Activated T-cell treated with anti-CD3 and anti-CD28 coated beads for 4 hours (primary cell): ENCODE results near the gene DNAH9.

Source experiments
- DNase-seq: peaks from one replicate; pipeline ENCODE4 v3.0.0-alpha.2; 2020

DNAH9 gene

DNA sequence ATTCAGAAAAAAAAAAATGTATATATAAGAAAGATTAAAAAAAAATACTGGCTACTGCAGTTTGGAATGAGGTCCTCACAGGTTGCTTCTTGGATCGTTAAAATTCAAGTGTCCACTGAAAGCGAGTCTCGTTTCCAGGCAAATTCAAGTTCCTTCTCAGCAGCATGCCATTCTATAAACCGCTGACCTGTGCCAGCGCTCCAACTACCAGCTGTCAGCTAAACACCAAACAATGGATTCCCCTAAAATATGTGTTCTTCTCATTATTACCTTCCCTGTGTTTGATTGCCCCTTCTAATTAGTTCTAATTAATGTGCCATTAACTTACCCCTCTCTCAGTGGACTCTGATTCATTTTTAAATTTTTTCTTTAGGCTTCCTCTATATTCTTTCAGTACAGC is 92.4 kb downstream of the DNAH9 start:
- DNase-seq, result no peak

DNA sequence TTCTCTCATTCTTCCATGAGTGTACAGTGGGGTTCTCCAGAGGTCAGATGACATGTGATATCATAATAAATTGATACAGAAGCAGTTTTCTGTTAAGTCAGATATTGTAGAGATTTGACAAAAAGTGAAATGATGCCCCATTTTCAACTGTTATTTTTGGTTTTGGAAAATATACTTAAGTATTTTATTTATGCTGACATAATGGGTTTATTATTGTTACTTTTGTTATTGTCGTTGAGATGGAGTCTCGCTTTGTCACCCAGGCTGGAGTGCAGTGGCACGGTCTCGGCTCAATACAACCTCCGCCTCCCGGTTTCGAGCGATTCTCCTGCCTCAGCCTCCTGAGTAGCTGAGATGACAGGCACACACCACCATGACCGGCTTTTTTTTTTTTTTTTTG is 94.4 kb downstream of the DNAH9 start:
- DNase-seq, result no peak

DNA sequence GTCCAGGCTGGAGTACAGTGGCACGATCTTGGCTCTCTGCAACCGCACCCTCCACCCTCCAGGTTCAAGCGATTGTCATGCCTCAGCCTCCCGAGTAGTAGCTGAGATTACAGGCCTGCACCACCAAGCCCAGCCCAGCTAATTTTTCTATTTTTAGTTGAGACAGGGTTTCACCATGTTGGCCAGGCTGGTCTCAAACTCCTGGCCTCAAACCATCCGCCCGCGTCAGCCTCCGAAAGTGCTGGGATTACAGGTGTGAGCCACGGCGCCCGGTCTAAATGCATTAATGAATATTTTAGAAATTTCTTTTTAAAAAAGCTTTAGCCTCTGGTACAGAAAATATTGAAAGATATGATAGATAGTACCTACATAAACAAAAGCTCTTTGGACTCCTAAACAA is 95.0 kb downstream of the DNAH9 start:
- no peak for DNase-seq

DNA sequence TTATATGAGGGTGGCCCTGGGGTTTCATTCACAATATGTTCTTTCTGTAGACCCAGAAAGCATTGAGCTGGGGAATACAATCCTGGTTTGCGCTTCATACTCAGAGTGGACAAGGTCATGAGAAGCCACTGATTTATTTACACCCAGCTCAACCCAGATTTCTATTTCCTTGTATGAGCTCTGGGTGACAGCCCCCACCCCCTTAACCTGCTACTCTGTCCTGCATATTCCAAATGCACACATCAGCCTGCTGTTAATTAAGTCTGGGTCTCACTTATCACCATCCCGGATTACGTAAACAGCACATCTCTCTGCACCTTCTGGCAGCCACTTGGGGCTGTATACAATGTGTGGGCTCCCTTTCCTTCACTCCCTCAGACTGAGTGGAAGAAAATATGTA is 102.4 kb downstream of the DNAH9 start:
- no peak for DNase-seq

DNA sequence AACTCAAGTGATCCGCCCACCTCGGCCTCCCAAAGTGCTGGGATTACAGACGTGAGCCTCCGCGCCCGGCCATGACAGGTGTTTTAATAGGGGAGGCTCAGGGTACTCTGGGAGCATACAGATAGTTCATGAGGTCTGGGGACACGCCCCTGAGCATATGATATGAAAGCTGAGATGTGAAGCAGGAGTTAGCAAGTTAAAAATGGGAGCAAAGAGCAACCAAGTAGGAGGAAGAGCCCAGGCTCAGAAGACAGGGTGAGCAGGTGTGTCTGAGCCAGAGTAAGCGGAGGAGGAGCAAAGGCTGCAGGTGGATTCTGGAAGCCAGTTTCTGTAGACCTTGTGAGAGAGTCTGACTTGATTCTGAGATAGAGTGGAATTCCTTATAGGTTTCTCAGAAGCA is 103.6 kb downstream of the DNAH9 start:
- no peak for DNase-seq

DNA sequence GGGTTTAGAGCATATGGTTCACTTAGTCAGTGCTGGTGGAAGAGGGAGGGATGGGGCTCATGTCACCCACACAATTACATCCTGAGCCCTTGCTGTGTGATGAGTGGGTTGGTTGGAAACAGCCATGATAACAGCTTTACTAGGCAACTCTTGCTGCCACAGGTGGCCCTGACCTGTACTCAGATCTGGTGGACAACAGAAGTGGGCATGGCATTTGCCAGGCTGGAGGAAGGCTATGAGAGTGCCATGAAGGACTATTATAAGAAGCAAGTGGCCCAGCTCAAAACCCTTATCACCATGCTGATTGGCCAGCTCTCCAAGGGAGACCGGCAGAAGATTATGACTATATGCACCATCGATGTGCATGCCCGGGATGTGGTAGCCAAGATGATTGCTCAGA is 105.8 kb downstream of the DNAH9 start:
- DNase-seq, result no peak

DNA sequence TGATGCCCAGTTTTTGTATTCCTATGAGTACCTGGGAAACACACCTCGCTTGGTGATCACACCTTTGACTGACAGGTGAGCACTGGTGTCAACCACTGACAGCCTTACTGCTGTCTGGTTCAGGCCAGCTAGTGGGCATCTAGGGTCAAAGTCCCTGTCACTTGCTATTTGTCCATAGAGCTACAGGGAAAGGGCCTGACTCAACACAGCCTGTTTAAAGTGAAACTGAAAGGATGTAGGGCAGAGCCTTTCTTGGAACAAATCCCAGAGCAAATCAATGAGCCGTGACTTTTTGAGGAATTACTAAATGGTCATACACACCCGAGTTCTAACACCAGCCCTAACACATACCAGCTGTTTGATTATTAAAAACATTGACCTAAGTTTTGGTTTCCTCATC is 106.8 kb downstream of the DNAH9 start:
- DNase-seq, result no peak

DNA sequence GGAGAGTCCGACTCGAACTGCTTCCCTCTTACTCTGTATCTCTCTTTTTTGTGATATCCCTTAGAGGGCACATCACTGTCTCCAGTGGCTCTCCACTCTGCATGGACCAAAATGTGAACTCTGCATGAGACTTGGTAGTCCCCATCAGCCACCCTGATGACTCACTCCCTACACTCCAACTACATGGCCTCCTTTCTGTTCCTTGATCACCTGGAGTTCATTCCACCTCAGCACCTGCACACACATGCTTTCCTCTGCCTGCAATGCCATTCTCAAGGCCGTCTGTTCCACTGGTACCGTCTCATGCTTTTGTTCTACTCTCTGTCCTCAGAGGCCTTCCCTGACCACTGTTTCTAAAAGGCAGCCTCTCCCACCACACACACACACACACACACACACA is 109.3 kb downstream of the DNAH9 start:
- DNase-seq, result no peak

DNA sequence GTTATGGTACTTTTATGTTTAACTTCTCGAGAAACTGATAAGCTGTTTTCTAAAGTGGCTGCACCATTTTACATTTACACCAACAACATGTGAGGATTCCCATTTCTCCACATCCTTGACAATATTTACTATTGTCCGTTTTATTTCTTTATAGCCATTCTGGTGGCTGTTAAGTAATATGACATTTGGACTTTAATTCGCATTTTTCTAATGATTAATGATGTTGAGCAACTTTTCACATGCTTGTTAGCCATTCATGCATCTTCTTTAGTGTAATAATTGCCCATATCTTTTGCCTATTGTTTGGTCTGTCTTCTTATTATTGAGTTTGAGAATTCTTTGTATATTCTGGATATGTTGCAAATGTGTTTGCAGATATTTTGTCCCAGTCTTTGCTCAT is 114.2 kb downstream of the DNAH9 start:
- DNase-seq, result no peak

DNA sequence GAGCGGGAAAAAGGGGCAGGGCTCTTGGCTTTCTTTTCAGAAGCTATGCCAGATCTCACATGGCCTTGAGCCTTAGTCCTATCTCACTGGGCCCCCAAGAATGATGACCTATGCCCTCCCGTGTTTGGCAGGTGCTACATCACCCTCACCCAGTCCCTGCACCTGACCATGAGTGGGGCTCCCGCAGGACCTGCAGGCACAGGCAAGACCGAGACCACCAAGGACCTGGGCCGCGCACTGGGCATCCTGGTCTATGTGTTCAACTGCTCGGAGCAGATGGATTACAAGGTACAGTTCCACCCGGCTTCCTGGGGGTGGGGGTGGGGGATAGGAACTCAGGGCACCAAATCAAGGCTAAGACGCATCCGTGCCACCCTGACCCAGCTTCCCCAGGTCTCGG is 120.9 kb downstream of the DNAH9 start:
- no peak for DNase-seq

DNA sequence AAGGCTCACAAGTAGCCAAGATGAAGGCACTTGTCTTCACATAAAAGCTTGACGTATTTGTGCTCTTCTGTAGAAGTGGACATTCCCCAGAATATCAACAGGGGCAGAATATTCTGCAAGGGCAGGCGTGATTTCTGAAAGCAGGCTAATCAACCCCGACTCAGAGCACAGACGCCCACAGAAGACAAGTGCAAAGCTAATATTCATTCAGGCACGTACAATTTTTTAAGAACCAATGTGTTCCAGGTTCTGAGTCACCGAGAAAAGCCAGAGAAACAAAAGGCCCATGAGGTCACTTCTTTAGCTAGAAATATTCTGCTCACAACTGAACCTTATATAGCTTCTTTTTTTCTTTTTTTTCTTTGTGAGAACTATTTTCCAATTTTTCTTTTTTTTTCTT is 121.6 kb downstream of the DNAH9 start:
- no peak for DNase-seq

DNA sequence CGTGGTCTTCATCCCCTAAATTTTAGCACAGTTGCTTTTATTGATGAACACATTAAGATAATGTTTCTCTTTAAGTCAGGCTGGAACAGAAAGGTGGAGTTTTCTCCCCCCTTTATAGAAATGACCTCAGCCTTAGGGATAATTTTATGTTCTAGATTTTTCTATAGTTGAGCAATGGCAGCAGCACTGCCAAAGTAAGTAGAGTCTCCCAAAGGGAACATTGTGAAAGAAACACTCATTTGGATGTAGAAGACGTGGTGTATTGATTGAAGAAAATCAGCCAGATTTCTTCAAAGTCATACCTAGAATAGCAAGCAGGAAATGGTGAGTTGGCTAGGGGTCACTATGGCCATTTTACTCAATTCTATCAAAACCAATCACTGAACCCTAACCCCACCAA is 122.5 kb downstream of the DNAH9 start:
- no peak for DNase-seq

DNA sequence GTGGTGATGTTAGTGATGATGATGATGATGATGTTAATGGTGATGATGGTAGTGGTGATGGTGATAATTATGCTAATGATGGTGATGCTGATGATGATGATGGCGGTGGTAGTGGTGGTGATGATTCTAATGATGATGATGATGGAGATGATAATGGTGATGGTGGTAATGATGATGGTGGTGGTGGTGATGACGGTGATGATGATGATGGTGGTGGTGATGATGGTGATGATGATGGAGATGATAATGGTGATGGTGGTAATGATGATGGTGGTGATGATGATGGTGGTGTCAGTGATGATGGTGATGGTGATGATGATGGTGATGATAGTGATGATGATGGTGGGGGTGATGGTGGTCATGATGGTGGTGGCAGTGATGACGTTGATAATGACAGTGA is 132.5 kb downstream of the DNAH9 start:
- no peak for DNase-seq

DNA sequence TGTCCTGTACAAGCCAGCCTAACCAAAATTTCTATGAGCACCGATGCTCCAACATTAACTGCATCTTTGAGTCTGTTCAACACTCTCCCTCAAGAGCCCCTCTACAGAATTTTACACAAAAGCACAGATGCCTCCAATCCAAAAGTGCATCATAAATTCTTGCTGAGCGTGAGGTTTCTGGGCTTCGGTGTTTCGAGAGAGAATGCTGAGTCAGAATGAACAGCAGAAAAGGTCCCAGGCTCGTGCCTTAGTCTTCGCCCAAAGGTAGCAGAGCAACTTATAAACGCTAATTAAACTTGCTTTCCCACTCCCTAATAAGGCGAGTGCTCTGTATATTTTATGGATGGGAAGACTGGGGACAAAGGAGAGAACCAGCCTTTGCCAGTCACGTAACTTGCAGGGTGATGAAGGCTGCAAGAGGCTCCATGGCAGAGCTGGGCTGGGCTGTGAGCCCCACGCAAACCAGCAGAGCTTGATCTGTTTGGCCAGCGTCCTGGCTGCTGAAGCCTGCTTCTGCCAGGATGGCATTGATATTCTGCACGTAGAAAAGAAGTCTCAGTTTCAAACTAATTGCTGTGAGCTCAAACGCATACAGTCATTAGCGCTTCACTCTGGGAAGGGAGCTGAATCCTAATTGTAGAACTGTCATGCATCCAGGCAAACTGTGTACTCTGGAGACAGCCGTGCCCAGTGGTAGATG is 138.5 kb downstream of the DNAH9 start:
- DNase-seq, result no peak

DNA sequence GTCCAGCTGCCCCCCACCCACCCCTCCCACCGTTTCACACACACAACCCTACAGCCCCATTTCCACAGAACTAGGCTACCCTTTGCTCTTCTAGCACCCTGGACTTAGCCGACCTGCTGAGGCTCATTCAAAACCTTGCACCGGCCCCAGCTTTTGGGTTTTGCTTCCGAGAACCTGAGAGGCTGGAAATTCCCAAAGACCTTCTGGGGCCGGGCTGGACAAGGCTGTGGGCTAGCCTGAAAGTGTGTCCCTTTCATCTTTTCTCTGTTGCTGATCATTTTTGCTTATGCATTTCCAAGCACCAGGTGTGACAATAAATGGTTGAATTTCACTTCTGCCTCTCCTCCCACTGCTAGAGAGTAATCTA is 139.0 kb downstream of the DNAH9 start:
- DNase-seq, result no peak

DNA sequence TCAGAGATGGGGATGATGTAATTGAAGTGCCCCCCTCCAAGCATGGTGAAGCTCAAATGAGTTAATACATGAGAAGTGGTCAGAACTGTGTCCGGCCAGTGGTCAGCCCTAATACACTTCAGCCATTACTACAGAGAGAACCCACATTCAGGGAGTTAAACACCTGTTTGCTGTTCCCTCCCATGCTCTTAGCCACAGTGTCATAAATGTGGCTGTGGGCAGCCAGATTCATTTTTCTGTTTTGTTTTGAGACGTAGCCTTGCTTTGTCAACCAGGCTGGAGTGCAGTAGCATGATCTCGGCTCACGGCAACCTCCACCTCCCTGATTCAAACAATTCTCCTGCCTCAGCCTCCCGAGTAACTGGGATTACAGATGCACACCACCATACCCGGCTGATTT is 139.9 kb downstream of the DNAH9 start:
- DNase-seq, result no peak

DNA sequence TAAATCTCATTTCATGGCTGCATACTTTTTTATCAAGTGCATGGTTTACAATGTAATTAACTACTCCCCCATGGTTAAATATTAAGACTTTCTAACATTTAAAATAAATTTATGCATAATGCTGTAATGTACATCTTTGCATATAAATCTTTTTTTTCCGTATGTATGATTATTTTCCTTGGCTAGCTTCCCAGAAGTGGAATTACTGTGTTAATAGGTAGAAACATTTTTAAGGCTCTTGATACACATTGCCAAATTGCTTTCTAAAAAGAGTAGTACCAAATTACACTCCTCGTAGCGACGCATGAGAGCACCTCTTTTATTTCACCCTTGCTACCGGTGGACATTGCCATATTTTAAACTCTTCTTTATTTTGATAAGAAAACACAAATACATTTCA is 141.1 kb downstream of the DNAH9 start:
- DNase-seq, result no peak

DNA sequence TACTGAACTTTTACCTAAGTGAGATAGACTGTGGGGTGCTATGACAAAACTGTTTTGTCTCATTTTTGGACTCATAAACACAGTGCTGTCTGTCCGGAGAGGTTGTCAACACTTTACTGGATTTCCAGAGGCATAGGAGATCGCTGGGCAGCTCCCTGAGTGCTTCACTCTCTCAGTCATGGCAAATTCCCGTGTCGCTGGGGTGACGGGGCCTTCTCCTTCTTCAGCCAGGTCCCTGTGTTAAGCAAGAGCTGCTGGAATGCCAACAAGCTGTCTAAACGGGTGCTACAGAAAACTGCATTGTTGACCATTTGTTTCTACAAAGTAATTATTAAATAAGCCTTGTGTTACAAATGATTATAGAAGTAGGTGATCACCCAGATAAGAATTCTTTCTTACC is 141.6 kb downstream of the DNAH9 start:
- no peak for DNase-seq

DNA sequence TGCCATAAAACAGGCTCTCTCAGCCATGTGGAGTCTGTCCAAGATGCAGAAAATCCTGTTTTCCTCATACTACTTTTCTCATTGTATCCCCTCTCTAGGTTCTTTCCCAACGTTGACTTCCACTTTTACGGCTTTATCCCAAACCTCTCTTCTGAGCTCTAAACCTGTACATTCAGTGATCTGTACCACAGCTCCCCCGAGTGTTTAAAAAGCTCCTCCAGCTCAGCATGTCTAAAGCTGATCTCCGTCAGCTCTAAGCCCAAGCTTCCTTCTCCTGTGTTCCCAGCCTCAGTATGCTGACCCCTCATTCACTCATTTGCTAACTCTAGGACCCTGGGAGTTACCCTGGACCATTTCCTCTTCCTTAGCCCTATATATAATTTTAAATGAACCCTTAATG is 144.6 kb downstream of the DNAH9 start:
- no peak for DNase-seq

DNA sequence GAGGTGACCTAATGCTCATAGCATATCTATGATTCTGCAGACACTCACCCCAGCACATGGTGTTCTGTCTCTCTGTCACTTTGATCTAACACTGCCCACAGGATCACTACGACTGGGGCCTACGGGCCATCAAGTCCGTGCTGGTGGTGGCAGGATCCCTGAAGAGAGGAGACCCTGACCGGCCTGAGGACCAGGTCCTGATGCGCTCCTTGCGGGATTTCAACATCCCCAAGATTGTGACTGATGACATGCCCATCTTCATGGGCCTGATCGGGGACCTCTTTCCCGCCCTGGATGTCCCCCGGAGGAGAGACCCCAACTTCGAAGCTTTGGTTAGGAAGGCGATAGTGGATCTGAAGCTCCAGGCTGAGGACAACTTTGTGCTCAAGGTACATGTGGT is 146.4 kb downstream of the DNAH9 start:
- DNase-seq, result no peak

DNA sequence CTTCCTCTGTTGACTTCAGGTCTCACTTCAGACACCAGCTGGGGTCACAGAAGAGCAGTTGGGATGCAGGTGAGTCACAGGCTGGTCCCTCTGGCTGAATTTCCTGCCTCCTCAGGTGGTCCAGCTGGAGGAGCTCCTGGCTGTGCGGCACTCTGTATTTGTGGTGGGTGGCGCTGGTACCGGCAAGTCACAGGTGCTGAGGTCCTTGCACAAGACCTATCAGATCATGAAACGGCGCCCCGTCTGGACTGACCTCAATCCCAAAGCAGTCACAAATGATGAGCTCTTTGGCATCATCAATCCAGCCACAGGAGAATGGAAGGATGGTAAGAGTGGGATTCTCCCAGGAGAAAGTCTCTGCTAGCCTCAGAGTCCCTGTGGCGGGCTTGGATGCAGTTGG is 149.2 kb downstream of the DNAH9 start:
- no peak for DNase-seq

DNA sequence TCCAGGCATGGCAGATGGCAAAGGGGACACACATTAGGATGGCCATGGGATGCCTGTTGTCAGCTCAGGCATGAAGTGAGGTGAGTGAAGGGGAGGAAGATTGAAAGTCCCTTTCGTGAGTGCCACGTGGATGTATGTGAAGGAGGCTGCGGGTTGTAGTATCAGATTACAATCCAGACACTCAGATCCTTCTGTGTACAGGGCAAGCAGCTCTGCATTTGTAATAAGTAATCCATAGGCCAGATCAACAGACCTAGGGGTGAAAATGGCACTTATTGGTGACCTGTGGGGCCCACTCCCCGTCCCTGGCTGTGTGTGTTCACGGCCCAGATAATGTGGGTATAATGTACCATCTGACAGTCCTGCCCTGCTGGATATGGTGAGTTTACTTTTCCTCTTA is 159.5 kb downstream of the DNAH9 start:
- no peak for DNase-seq

DNA sequence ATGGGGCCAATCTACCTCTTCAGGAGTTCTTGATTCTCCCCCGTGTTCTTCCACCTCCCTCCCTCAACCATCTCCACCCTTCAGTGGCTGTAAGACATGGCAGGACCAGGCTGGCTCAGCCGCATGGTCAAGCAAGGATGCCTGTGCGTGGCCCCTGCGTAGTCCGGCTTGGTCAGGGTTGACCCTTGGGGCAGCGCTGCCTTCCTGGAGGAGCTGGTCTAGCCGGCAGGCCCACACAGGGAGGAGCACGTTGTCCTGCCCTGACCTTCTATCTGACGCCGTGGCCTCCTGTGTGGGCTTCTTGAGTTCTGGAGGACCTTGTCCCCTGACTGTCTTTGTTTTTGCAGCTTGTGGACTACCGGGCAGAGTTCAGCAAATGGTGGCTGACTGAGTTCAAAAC is 169.8 kb downstream of the DNAH9 start:
- no peak for DNase-seq

DNA sequence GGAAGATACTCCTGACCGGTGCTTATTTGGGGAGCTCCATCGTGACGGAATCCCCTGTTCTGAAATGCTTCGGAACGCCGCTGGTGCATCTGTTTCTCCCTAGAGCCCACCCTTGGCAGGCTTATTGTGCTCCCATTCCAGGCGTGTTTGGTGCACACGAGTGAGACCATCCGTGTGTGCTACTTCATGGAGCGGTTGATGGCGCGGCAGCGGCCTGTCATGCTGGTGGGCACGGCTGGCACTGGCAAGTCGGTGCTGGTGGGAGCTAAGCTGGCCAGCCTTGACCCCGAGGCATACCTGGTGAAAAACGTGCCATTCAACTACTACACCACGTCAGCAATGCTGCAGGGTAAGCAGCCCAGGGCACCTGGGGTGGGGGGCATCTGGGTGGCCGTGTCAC is 170.7 kb downstream of the DNAH9 start:
- no peak for DNase-seq

DNA sequence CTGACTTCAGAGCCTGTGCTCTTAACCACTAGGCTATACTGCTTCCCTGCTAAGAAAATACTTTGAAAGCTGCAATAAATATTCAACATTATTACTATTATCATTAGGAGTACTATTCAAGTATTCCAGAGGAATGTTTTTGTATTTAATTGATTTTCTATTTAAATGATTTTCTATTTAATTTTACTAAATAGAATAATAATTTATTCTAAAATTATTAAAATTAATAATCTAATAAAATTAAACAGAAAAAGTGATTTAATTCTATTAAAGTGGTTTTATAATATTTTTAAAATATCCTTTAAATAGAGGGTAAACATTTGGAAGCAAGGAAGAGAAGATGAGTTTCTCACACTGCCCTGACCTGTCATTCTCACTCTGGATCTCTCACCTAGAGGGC is 173.8 kb downstream of the DNAH9 start:
- DNase-seq, result no peak

DNA sequence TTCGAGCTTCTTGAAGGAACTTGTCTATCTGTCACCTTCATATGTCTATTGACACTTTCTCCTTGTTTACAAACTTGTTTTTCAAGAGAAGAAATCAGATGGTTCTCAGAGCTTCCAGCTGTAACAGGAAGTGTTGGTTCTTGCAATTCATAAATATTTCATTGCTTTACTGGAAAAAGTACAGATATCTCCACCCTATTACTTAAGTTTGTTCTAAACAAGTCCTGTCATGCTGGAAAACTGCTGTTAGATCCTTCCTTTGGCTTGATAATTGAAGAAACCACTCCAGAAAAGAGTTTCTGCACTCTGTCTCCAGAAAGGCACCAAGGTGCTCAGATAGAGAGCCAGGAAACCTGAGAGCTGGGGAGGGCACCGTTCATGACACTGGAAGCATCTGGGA is 181.6 kb downstream of the DNAH9 start:
- DNase-seq, result no peak
